NT2/D1 (cell line): ENCODE results near the gene SEC31B.

Experiments
- SUZ12 ChIP-seq: IDR thresholded peaks from 2 replicates; pipeline ENCODE4 v1.6.1; 2011; ENCODE audit not compliant: insufficient read length, insufficient read depth; ENCODE audit errors: extremely low read depth
- YY1 ChIP-seq: IDR thresholded peaks from 2 replicates; pipeline ENCODE4 v1.6.1; 2011; ENCODE audit not compliant: insufficient read length, insufficient read depth
- ZNF274 ChIP-seq: IDR thresholded peaks from 2 replicates; pipeline ENCODE4 v1.6.1; 2011; ENCODE audit warnings: mild to moderate bottlenecking, low read depth, low read length

GRCh38 chr10:100554902-100555301 is 35.2 kb upstream of the SEC31B start:
- no peak for TF ChIP-seq YY1
- no peak for TF ChIP-seq ZNF274
- TF ChIP-seq SUZ12, result no peak
